ENCODE measurements around the gene OR1J4.
"Not testable (repeated sequence)": the region's sequence is repeated elsewhere in the genome, so short reads cannot be mapped to it uniquely, and the experiment has no call there.

Gene OR1J4

GRCh38 chr9:122518841-122519240, at the start of gene OR1J4:
Gene OR1J4 (plus strand): TSS chr9:122519141. CDS start chr9:122519141, 0 bp downstream.
- no peak for DNase-seq (ENCODE audit: low read depth)

GRCh38 chr9:122474561-122474960, 44.4 kb upstream of the OR1J4 start:
- no peak for DNase-seq (ENCODE audit: low read depth)

- DNase-seq (ENCODE audit: low read depth), result no peak
Measured at GRCh38 chr9:122475717-122476116, 43.2 kb upstream of the OR1J4 start.

DNA sequence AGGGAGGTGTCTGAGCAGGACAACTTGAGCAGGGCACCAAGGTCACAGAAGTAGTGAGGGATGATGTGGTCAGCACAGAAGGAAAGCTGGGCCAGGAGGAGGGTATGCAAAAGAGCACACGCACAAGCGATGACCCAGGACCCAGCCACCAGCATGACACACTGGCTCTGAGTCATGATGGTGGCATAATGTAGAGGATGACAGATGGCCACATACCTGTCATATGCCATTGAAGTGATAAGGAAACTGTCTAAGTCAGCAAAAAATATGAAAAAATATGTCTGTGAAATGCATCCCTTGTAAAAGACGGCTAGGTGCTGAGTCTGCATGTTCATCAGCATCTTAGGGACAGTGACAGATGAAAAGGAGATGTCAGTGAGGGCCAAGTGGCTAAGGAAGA, 41.6 kb upstream of the OR1J4 start:
- no peak for DNase-seq (ENCODE audit: low read depth)

GRCh38 chr9:122477826-122478225, 41.1 kb upstream of the OR1J4 start, which contains the start of gene OR1J1:
Gene OR1J1 (minus strand): TSS chr9:122477926. CDS start chr9:122477926, 0 bp downstream.
- DNase-seq (ENCODE audit: low read depth), result no peak

DNA sequence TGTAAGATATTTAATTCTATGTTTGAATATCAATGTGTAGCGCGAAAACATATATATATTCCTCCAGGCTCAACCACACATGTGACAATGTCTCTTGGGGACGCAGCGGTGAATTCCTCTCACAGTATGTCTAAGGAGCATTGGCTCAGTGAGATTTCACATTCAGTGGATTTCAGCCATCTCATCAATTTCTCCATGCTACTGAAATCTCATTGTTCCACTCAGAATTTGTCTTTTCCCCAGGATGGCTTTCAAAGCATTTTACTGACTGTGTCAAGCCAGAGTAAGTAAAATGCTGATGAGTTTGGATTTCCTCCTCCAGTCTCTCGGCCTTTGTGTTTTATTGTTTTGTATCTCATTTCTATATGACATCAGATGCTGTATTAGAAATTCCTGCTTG, 39.9 kb upstream of the OR1J4 start:
- DNase-seq (ENCODE audit: low read depth), result no peak

DNA sequence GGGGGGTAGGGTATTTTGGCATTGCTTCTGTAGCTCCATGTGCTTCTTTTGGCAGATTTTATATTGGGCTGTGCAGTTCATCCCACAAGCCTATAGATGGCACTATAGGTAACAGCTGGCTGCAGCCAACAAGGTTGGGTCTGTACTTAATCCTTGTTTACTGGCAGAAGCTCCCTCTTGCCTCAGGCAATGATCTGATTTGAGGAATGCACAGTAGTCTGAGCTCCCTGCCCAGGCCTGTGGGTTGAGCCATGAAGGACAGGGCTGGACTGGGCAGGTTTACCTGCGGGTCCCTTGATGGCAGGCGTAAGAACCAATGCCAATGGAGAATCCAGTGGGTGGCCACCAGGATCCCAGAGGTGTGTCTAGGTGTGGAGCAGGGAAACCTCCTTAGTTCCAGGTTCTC, 20.1 kb upstream of the OR1J4 start:
- no peak for DNase-seq (ENCODE audit: low read depth)

GRCh38 chr9:122506964-122507363, 12.0 kb upstream of the OR1J4 start:
- DNase-seq (ENCODE audit: low read depth), result no peak

GRCh38 chr9:122510502-122510901, 8.4 kb upstream of the OR1J4 start, which contains the start of gene OR1J2:
Gene OR1J2 (plus strand): TSS chr9:122510802. CDS start chr9:122510802, 0 bp downstream.
- DNase-seq (ENCODE audit: low read depth), result no peak

DNA sequence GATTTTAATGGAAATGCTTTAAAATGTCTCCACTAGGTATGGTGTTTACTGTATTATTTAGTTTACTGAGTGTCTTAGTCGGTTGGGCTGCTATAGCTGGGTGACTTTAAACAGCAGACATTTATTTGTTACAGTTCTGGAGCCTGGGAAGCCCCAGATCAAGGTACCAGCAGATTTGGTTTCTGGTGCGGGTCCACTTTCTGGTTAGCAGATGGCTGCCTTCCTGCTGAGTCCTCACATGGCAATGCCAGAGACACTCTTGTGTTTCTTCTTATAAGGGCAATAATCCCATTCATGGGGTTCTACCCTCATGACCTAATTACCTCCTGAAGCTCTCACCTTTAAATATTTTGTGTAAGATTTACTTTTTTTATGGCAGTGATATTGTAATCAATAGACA, 715 bp upstream of the OR1J4 start:
- DNase-seq (ENCODE audit: low read depth), result no peak

- no peak for DNase-seq (ENCODE audit: low read depth)
Measured at GRCh38 chr9:122519376-122519775, 435 bp downstream of the OR1J4 start.

- no peak for DNase-seq (ENCODE audit: low read depth)
Measured at GRCh38 chr9:122526602-122527001, 7.7 kb downstream of the OR1J4 start.

DNA sequence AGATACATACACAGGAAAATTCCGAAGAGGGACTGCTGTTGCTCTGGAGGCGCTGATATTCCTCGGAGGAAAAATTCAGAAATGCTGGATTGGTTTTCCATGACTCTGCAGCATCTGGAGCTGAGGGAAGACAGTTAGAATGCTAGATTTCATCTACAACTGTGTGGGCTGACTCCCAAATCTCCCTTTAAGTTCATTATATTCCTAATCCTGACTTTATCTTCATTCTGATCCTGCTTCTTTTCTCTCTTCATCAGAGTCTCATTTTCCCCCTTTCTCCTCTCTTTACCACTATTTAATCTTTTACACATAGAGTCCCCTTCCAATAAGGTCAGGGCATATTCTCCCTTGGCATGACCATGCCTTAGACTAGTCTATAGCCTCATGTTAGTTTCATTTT, 8.3 kb downstream of the OR1J4 start, which contains the start of gene OR1N1:
OR1N1 (minus strand) TSS at position 101 of the 400 bp plus-strand sequence; CDS start at position 101, 0 bp downstream.
- no peak for DNase-seq (ENCODE audit: low read depth)

DNA sequence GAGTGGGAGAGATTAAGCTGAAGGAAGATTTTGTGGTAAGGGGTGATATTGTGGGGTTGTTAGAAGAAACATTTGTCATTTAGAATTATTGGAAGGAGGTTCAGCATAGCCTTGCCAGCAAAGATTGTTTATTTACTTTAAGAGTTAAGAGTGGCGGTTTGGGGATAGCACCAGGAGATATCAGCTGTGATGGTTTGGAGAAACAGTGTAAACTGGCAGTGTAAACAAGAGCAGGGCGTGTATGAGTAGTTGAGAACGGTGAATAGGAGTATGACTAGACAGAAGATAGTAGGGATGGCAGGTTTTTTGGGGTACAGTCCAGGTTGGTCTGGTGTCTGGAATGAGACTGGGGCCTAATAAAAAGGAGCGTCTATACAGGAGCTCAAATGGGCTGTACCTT, 12.2 kb downstream of the OR1J4 start:
- DNase-seq (ENCODE audit: low read depth), result not testable (repeated sequence)

- DNase-seq (ENCODE audit: low read depth), result no peak
Measured at GRCh38 chr9:122536134-122536533, 17.2 kb downstream of the OR1J4 start.

- DNase-seq (ENCODE audit: low read depth), result not testable (repeated sequence)
Measured at GRCh38 chr9:122537066-122537465, 18.1 kb downstream of the OR1J4 start.

GRCh38 chr9:122538757-122539156, 19.8 kb downstream of the OR1J4 start:
- DNase-seq (ENCODE audit: low read depth), result no peak

- no peak for DNase-seq (ENCODE audit: low read depth)
Measured at GRCh38 chr9:122546196-122546595, 27.3 kb downstream of the OR1J4 start.

DNA sequence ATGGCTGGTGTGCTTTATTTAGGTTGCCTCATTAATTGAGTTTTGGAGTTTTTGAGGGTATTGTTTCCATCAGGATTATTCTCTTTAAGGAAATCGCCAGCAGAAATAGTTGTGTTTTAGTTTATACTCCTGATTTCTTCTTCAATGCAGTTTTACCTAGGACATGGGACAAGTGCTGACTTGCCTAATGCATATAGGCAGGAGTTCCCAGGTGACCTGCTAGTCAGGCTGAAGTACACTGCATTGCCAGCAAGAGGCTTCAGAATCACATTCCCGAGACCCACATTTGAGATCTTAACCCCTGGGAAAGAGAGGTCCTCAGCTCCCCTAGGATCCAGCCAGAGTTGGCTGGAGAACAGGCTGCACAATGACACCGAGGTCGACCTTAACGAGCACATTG, 32.4 kb downstream of the OR1J4 start:
- no peak for DNase-seq (ENCODE audit: low read depth)

DNA sequence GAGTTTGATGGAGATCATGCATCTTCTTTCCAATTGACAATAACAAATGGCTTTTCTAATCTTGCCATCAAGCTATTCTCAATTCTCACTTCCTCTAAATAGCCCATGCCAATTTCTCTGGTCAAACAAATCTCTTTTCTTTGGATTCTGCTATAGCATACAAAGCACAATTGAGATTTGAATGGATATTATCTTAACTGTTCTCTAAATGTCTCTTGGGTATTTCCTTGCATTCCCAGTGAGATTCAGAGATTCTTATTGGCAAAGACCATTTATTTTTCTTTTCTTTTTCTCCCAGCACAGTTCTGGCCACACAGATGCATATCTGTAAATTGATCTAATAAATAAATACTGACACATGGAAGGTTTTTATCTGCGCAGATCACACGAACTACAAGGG, 33.9 kb downstream of the OR1J4 start, which contains the start of gene OR1N2:
OR1N2 (plus strand) TSS at position 301 of the 400 bp plus-strand sequence. CDS start 100 bp downstream, outside the sequence.
- no peak for DNase-seq (ENCODE audit: low read depth)

DNA sequence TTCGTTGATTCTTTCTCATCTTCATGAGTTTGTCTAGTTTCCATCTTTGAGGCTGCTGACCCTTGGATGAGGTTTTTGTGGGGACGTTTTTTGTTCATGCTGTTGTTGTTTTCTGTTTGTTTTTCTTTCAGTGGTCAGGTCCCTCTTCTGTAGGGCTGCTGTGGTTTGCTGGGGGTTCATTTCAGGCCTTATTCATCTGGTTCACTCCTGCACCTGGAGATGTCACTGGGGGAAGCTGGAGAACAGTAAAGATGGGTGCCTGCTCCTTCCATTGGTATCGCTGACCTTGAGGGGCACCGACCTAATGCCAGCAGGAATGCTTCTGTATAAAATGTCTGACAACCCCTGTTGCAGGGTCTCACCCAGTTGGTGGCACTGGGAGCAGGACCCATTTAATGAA, 42.5 kb downstream of the OR1J4 start:
- no peak for DNase-seq (ENCODE audit: low read depth)

GRCh38 chr9:122562134-122562760, 43.3 kb downstream of the OR1J4 start:
- no peak for DNase-seq (ENCODE audit: low read depth)

- DNase-seq (ENCODE audit: low read depth), result no peak
Measured at GRCh38 chr9:122567901-122568300, 49.0 kb downstream of the OR1J4 start.
